ENCODE measurements around the gene C9orf78.

DNA sequence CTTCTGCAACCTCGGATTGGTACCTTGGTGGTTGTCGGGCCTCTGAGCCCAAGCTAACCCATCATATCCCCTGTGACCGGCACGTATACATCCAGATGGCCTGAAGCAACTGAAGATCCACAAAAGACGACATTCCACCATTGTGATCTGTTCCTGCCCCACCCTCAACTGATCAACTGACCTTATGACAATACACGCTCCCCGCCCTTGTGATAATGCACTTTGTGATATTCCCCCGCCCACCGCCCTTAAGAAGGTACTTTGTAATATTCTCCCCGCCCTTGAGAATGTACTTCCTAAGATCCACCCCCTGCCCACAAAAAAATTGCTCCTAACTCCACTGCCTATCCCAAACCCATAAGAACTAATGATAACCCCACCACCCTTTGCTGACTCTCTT, 48.6 kb downstream of the C9orf78 start:
- TF ChIP-seq, protein P1, sequence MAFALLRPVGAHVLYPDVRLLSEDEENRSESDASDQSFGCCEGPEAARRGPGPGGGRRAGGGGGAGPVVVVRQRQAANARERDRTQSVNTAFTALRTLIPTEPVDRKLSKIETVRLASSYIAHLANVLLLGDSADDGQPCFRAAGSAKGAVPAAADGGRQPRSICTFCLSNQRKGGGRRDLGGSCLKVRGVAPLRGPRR (CRISPR knock-in tag; IDR thresholded peaks at IDR 0.05) = no peak
- no peak for TF ChIP-seq RAD21 (CRISPR knock-in tag; conservative IDR thresholded peaks at IDR 0.05 in 1 of 2, IDR thresholded peaks at IDR 0.05 in 1 of 2)
- no peak for TF ChIP-seq RBBP5 (IDR thresholded peaks at IDR 0.05; ENCODE audit: borderline replicate concordance, insufficient read depth, low read length, poor library complexity, severe bottlenecking)
- TF ChIP-seq FOXM1 (IDR thresholded peaks at IDR 0.05; ENCODE audit: low read depth) = no peak
- no peak for TF ChIP-seq FOXM1 (CRISPR knock-in tag; IDR thresholded peaks at IDR 0.05; ENCODE audit: low read depth)
- TF ChIP-seq ZNF589 (CRISPR knock-in tag; IDR thresholded peaks at IDR 0.05; ENCODE audit: low read depth) = no peak
- TF ChIP-seq MCM2 (IDR thresholded peaks at IDR 0.05; ENCODE audit: low read depth) = no peak
- TF ChIP-seq SP2 (IDR thresholded peaks at IDR 0.05; ENCODE audit: extremely low read depth, low read depth, low read length, poor library complexity, severe bottlenecking) = no peak
- TF ChIP-seq ZNF232 (CRISPR knock-in tag; IDR thresholded peaks at IDR 0.05) = no peak
